Measurements from ENCODE around the gene NDST1.
"Not testable (repeated sequence)": the region's sequence is repeated elsewhere in the genome, so short reads cannot be mapped to it uniquely, and the experiment has no call there.

The NDST1 gene

GRCh38 chr5:150507474-150508276, at the start of gene NDST1:
Gene NDST1, plus strand, starts transcription at chr5:150508131. Its CDS starts 13,124 bp downstream, at chr5:150521255.
- no peak for DNase-seq

GRCh38 chr5:150458802-150459557, 49.0 kb upstream of the NDST1 start:
- peak; percentile 87 for DNase-seq

GRCh38 chr5:150460781-150461180, 47.1 kb upstream of the NDST1 start:
- DNase-seq = no peak

- no peak for DNase-seq
These were observed 46.7 kb upstream of the NDST1 start for GRCh38 chr5:150461231-150461630.

- DNase-seq = no peak
These were observed 43.3 kb upstream of the NDST1 start for GRCh38 chr5:150464554-150465012.

GRCh38 chr5:150465927-150466326, 42.0 kb upstream of the NDST1 start:
- no peak for DNase-seq

GRCh38 chr5:150468206-150468605, 39.7 kb upstream of the NDST1 start:
- no peak for DNase-seq

GRCh38 chr5:150469718-150470469, 38.0 kb upstream of the NDST1 start:
- DNase-seq = no peak

GRCh38 chr5:150473673-150474358, 34.1 kb upstream of the NDST1 start:
- DNase-seq = no peak

- not testable (repeated sequence) for DNase-seq
These were observed 31.4 kb upstream of the NDST1 start for GRCh38 chr5:150476568-150476967.

- DNase-seq = no peak
These were observed 28.5 kb upstream of the NDST1 start for GRCh38 chr5:150479416-150479815.

GRCh38 chr5:150481708-150481965, 26.3 kb upstream of the NDST1 start:
- no peak for DNase-seq

GRCh38 chr5:150481972-150482406, 25.9 kb upstream of the NDST1 start:
- DNase-seq = no peak

GRCh38 chr5:150484964-150485692, 22.8 kb upstream of the NDST1 start:
- DNase-seq = no peak

- no peak for DNase-seq
These were observed 22.1 kb upstream of the NDST1 start for GRCh38 chr5:150485693-150486401.

- peak; percentile 28 for DNase-seq
These were observed 21.3 kb upstream of the NDST1 start for GRCh38 chr5:150486402-150487198.

- DNase-seq = no peak
These were observed 20.5 kb upstream of the NDST1 start for GRCh38 chr5:150487199-150488061.

- no peak for DNase-seq
These were observed 19.2 kb upstream of the NDST1 start for GRCh38 chr5:150488519-150489359.

All from activated CD4-positive, alpha-beta T cell treated with anti-CD3 and anti-CD28 coated beads, Interleukin-2, amount 50 U/mL, for 1 hour (primary cell).